Measurements from ENCODE around the gene RSU1. TPM values are rescaled to one million over a fixed set of nuclear protein-coding genes. Genes with fewer than 3 reads are reported as not detected.
A peak's percentile ranks its signal among the peaks of the same experiment; 100 is the strongest.
"Not testable (repeated sequence)": the region's sequence is repeated elsewhere in the genome, so short reads cannot be mapped to it uniquely, and the experiment has no call there.

Gene RSU1
- total RNA-seq, 1 donor from 2014 or later: 29.0 TPM

- no peak for DNase-seq (ENCODE audit: low spot score, unreplicated experiment)
- Mint-ChIP-seq H3K27me3 (no peaks in the 10 kb centered on the region), H3K4me3 (ENCODE audit: low read depth) (no peak overlapping the region), H3K4me1 (ENCODE audit: low read depth) (peaks cover 9% of the 10 kb centered on the region), H3K36me3 (ENCODE audit: insufficient read depth) (peaks cover 31% of the 10 kb centered on the region), H3K27ac (no peak overlapping the region), H3K9me3 (ENCODE audit: low read depth) (peaks cover 6% of the 10 kb centered on the region)
- TF ChIP-seq, protein P1, sequence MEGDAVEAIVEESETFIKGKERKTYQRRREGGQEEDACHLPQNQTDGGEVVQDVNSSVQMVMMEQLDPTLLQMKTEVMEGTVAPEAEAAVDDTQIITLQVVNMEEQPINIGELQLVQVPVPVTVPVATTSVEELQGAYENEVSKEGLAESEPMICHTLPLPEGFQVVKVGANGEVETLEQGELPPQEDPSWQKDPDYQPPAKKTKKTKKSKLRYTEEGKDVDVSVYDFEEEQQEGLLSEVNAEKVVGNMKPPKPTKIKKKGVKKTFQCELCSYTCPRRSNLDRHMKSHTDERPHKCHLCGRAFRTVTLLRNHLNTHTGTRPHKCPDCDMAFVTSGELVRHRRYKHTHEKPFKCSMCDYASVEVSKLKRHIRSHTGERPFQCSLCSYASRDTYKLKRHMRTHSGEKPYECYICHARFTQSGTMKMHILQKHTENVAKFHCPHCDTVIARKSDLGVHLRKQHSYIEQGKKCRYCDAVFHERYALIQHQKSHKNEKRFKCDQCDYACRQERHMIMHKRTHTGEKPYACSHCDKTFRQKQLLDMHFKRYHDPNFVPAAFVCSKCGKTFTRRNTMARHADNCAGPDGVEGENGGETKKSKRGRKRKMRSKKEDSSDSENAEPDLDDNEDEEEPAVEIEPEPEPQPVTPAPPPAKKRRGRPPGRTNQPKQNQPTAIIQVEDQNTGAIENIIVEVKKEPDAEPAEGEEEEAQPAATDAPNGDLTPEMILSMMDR (IDR thresholded peaks at IDR 0.05; ENCODE audit: unreplicated experiment): no peak
Measured at GRCh38 chr10:16761300-16761699, 55.9 kb downstream of the RSU1 start.

DNA sequence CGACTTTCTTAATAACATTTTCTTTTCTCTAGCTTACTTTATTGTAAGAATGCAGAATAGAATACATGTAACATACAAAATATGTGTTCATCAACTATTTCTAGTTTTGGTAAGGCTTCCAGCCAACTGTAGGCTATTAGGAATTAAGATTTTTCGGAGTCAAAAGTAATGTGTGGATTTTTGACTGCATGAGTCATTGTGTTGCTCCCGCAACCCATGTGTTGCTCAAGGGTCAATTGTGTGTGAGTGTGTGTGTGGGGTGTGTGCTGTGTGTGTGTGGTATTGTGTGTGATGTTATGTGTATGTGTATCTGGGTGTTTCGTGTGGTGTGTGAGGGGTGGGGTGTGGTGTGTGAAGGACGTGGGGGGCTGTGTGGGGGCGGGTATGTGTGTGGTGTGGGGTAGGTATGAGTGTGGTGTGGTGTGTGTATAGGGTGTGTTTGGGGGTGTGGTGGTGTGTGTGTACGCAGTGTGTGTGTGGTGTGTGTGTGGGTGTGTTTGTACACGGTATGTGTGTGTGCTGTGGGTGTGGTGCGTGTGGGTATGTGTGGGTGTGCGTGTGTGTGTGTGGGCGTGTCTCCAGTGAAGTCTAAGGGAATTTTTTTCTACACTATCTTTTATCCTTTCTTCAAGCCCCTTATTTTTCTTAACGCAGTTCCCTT is 60.5 kb downstream of the RSU1 start:
- Mint-ChIP-seq H3K27me3 (peaks cover 8% of the 10 kb centered on the region), H3K27ac (no peak overlapping the region)

DNA sequence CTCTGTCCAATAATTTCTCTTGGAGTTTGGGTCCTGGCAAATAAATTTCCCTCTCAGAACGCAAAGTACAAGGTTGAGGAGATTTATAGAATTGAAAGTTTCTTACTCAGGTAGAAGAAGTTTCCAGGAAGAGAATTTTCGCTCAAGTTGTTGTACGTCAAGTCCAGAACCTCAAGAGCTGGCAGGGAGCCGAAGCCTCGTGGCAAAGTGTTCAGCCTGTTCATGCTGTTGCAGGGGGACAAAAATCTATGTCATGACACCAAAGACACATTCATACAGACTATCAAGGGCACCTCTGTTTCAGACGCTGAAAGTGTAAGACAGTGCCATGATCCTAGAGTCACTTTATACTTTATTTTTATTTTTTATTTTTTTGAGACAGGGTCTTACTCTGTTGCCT is 62.5 kb downstream of the RSU1 start:
- H3K36me3 Mint-ChIP-seq (ENCODE audit: insufficient read depth): peaks cover 20% of the 10 kb centered on the region
- peaks cover 3% of the 10 kb centered on the region for H3K9me3 Mint-ChIP-seq (ENCODE audit: low read depth)
- H3K4me3 Mint-ChIP-seq (ENCODE audit: low read depth): no peak overlapping the region
- H3K4me1 Mint-ChIP-seq (ENCODE audit: low read depth): peaks cover 36% of the 10 kb centered on the region
- H3K27ac Mint-ChIP-seq: no peak overlapping the region
- TF ChIP-seq, protein P1 (IDR thresholded peaks at IDR 0.05; ENCODE audit: unreplicated experiment): no peak
- no peak for DNase-seq (ENCODE audit: low spot score, unreplicated experiment)
- peaks cover 8% of the 10 kb centered on the region for H3K27me3 Mint-ChIP-seq

More for the DNA sequence above, 60.5 kb downstream of the RSU1 start:
- Mint-ChIP-seq H3K36me3 (ENCODE audit: insufficient read depth) (peaks cover 26% of the 10 kb centered on the region), H3K9me3 (ENCODE audit: low read depth) (peaks cover 6% of the 10 kb centered on the region), H3K4me1 (ENCODE audit: low read depth) (peaks cover 27% of the 10 kb centered on the region), H3K4me3 (ENCODE audit: low read depth) (no peak overlapping the region)
- TF ChIP-seq, protein P1 (IDR thresholded peaks at IDR 0.05; ENCODE audit: unreplicated experiment): no peak
- no peak for DNase-seq (ENCODE audit: low spot score, unreplicated experiment)

DNA sequence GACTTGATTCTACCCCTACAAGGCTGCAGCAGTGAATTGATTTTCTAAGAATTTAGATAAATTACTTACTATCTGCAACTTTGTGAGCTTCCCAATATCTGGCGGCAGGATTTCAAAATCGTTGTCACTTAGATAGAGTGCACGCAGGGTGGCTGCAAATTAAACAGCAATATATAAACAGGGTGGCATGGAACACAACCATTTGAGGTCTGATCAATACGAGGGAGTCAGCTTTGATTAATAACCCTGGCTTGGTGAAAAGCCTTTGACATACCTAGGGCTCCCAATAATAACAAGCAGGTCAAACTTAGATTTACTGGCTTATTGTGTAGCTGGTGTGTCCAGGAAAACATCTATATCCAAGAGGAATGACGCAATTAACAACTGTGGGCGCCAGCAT is 64.4 kb downstream of the RSU1 start:
- peaks cover 12% of the 10 kb centered on the region for H3K36me3 Mint-ChIP-seq (ENCODE audit: insufficient read depth)
- H3K4me1 Mint-ChIP-seq (ENCODE audit: low read depth): peaks cover 38% of the 10 kb centered on the region
- peaks cover 23% of the 10 kb centered on the region for H3K27me3 Mint-ChIP-seq
- peak overlapping the region; percentile 47 for H3K27ac Mint-ChIP-seq
- not testable (repeated sequence) for DNase-seq (ENCODE audit: low spot score, unreplicated experiment); H3K9me3 Mint-ChIP-seq (ENCODE audit: low read depth)
- peak overlapping the region; percentile 10 for H3K4me3 Mint-ChIP-seq (ENCODE audit: low read depth)

GRCh38 chr10:16752099-16752498 is 65.1 kb downstream of the RSU1 start:
- Mint-ChIP-seq H3K9me3 (ENCODE audit: low read depth) (no peaks in the 10 kb centered on the region), H3K36me3 (ENCODE audit: insufficient read depth) (peaks cover 9% of the 10 kb centered on the region), H3K27ac (peak overlapping the region; percentile 25), H3K4me1 (ENCODE audit: low read depth) (peaks cover 38% of the 10 kb centered on the region), H3K4me3 (ENCODE audit: low read depth) (no peak overlapping the region), H3K27me3 (peaks cover 28% of the 10 kb centered on the region)
- no peak for DNase-seq (ENCODE audit: low spot score, unreplicated experiment)
- TF ChIP-seq, protein P1 (IDR thresholded peaks at IDR 0.05; ENCODE audit: unreplicated experiment): no peak

DNA sequence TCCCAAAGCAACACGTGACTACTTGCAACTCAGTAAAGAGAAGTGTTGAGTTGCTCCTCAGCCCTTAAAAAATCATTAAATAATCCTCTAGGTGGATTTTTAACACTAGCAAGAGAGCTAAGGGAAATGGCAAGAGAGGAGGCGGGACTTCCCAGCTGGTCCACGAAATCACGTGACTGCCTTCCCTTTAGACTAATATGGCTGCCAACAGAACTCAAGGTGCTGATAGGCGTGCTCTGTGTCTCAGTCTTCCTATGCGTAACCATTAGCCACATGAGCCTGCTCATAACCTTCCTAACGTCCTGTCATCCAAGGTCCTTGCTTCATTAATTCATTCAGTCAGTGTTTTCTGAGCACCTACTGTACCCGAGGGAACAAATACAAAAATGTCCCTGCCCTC is 66.0 kb downstream of the RSU1 start:
- Mint-ChIP-seq H3K9me3 (ENCODE audit: low read depth) (no peaks in the 10 kb centered on the region), H3K27ac (no peak overlapping the region), H3K4me1 (ENCODE audit: low read depth) (peaks cover 37% of the 10 kb centered on the region), H3K36me3 (ENCODE audit: insufficient read depth) (peaks cover 7% of the 10 kb centered on the region), H3K27me3 (peaks cover 33% of the 10 kb centered on the region), H3K4me3 (ENCODE audit: low read depth) (no peak overlapping the region)
- TF ChIP-seq, protein P1 (IDR thresholded peaks at IDR 0.05; ENCODE audit: unreplicated experiment): no peak
- DNase-seq (ENCODE audit: low spot score, unreplicated experiment): no peak

All from progenitor cell of endocrine pancreas (in vitro differentiated cells).